GM18526 (cell line): ENCODE results near the gene KIDINS220.

ENCODE experiments used
- POLR2A ChIP-seq: IDR thresholded peaks from 3 replicates; pipeline ENCODE4 v1.6.1; 2011; ENCODE audit not compliant: insufficient read length; ENCODE audit errors: extremely low read depth

KIDINS220 gene

DNA sequence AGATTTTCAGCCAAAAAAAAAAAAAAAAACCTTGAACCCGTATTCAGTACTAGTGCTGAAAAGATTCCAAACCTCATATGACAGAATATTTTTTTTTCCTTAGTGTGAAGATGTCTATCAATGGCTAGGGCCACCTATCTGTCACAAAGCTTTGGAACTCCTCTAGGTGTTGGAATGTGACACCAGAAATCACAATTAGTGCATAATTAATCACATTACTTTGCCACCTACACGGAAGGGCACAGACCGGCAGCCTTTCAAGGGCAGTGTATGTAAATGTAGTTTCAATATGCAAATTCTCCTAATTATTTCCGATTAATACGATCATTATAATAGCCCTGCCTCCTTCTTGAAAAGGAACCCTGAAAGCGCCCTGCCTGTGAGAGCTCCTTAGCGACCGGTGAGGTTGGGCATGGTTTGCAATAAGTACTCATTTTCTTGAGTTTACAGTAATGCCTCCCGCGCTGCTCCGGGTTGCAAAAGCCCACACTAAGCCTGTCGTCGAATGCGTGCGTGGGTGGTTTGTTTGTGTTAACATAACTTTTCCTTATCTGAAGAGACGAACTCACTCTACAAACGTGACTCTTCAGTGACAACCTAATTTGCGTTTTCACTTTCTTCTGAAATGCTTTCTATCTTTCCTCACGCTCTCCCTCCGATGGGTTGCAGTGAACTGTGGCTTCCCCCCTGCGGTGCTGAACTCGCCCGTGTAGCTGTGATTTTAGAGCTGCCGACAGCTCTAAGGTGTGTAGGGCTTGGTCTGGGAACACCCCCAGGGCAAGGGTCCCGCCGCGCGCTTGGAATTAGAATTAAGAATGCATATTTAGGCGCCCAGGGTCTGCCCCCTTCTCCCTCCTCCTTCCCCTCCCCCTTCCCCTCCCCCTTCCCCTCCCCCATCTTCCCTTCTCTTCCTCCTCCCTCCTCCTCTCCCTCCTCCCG lies 156.3 kb downstream of the KIDINS220 start:
- no peak for TF ChIP-seq POLR2A

DNA sequence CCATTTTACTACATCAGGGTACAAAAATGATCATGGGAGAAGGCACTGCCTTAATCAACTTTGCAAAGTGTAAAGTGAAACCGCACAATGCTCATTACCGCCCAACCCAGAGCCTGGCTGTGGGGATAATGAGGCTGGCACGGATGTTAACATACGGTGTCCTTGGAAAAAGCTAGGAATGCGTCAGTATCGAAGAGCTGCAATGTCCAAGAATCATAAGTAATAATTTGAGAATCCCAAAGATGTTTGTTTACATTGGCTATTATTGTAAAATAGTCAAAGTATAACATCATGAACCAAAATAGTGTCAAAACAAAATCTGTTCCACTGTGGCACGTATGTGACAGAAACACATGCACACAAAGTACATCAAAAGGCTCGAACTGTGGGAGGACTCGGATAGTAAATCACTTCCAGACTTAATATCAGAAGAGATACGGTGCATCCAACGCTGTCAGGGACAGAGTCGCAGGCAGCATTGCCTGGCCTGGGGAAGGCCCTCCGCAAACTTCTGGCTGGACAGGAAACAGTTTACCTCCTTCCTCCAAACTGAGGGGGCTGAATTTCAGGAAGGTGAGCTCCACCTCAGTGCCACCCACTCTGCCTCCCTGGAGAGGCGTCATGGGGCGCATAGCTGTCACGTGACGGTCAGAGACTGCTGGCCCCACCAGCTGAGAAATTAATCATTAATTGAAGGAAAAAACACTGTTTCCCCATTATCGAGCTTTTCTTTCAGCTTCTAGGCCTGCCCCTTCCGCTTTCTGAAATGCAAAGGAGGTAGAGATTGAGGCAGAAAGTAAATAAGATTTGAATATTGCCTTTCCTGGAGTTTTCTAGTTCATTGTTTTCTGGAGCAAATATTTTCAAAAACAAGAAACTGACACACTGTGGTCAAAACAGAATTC lies 157.3 kb downstream of the KIDINS220 start:
- no peak for TF ChIP-seq POLR2A

DNA sequence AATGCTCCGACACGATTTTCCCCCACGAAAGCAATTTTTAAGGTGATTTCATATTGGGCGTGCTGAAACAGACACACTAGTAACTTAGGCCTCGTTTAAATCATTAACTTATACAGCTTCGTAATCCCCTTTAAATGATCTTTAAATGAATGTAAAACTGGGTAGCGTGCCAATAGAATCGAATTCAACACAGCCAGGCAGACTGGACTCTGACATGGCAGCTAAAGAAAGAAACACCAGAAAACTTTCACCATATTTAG lies 157.9 kb downstream of the KIDINS220 start:
- no peak for TF ChIP-seq POLR2A
